ENCODE results near the gene UCN2.

Gene UCN2

DNA sequence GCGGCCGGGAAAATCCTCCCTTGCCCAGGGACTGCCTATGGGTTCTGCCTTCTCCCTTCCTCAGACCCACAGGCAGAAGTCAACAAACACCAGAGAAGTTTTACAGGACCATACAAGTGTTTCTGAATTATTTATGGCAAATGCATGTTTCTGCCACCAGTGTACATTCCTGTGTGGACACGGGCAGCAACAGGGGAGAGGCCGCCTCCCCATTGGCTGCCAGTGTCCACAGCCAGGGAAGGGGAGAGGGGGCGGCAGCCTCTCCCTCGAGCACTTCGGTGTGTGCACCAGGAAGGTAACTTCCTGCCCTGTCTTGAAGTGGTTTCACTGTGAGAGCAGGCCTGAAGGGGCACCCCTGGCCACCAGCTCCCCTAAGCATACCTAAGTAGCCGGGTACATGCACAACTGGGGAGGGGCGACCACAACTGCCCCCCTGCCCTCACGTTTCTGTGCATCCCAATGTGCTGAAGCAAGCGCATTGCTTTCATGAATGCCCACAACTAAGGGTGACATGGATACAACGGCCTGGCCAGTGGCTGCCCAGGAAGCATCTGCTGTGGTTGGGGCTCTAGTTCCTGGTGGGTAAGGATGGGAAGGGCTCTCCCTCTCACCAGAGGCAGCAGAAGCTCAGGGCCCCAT lies 44.8 kb downstream of the UCN2 start:
- TF ChIP-seq, protein P1, sequence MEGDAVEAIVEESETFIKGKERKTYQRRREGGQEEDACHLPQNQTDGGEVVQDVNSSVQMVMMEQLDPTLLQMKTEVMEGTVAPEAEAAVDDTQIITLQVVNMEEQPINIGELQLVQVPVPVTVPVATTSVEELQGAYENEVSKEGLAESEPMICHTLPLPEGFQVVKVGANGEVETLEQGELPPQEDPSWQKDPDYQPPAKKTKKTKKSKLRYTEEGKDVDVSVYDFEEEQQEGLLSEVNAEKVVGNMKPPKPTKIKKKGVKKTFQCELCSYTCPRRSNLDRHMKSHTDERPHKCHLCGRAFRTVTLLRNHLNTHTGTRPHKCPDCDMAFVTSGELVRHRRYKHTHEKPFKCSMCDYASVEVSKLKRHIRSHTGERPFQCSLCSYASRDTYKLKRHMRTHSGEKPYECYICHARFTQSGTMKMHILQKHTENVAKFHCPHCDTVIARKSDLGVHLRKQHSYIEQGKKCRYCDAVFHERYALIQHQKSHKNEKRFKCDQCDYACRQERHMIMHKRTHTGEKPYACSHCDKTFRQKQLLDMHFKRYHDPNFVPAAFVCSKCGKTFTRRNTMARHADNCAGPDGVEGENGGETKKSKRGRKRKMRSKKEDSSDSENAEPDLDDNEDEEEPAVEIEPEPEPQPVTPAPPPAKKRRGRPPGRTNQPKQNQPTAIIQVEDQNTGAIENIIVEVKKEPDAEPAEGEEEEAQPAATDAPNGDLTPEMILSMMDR (conservative IDR thresholded peaks at IDR 0.05; ENCODE audit: control insufficient read depth, insufficient read depth, low read depth, low read length), result no peak
- H3K4me3 ChIP-seq (ENCODE audit: control insufficient read depth, low read depth, low read length), result no peak overlapping the region
- no peak for DNase-seq (ENCODE audit: low read depth)

DNA sequence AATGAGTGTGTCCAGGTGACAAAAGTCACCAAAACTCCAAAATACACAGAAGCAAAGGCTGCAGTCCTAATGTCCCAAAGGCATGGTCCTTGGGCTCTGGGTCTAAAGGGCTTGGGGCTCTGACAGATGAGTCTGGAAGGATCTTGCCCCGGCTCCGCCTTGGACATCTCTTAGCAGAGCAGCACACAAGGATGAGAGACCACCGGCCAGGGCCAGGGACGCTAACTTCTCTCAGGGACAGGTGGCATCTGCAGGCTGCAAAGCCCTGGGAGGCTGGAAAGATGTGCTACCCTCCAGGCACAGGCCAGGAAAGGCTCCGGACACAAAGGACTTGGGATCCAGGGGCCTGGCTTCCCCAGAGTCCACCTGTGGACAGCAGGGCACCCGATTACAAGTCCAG lies 45.5 kb downstream of the UCN2 start:
- TF ChIP-seq, protein P1 (conservative IDR thresholded peaks at IDR 0.05; ENCODE audit: control insufficient read depth, insufficient read depth, low read depth, low read length), result no peak
- no peak for DNase-seq (ENCODE audit: low read depth)

DNA sequence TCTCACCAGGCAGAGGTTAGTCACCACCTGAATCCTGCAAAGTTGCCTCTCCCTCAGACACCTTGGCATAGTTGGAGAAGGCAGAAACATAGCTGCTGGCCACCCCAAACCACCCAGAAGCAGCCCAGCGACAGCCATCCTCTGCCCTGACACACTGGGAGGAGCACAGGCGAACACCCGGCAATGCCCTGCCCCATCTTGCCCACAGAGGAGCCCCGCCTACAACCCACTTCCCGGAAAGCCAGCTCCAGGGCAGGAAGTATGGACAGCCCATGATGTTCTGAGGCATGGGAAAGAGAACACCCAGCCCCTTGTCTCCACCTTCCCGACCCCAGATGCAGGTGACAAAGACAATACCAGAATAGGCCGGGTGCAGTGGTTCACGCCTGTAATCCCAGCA lies 47.0 kb downstream of the UCN2 start:
- TF ChIP-seq, protein P1 (conservative IDR thresholded peaks at IDR 0.05; ENCODE audit: control insufficient read depth, insufficient read depth, low read depth, low read length), result no peak
- H3K4me3 ChIP-seq (ENCODE audit: control insufficient read depth, low read depth, low read length), result no peak overlapping the region
- DNase-seq (ENCODE audit: low read depth), result no peak

More for the DNA sequence above, 45.5 kb downstream of the UCN2 start:
- no peak overlapping the region for H3K4me3 ChIP-seq (ENCODE audit: control insufficient read depth, low read depth, low read length)

DNA sequence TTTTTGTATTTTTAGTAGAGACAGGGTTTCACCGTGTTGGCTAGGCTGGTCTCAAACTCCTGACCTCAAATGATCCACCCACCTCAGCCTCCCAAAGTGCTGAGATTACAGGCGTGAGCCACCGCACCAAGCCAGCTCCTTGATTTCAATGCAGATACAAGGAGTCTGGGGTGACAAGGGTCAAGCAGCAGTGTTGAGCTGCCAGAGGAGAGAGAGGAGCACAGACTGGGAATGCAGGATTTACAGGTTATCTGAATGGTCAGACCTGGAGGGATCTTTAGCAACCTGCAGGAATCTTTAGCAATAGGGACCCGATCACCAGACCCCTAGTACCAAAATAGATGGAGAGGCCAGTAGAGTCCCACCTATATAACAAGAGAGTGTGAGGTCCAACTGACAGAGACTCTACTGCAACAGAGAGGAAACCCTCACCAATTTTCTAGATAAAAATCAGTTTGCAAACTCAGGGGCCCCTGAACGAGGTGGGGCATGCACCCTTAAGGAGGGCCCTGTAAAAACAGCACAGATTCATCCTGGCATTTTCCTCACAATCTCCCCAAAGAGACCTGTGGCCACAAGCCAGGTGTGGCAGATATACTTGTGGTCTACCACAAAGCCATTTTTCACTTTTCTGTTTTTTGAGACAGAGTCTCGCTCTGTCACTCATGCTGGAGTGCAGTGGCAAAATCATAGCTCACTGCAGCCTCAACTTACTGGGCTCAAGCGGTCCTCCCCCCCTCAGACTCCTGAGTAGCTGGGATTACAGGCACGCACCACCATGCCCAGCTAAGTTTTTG lies 49.0 kb downstream of the UCN2 start:
- TF ChIP-seq, protein P1 (conservative IDR thresholded peaks at IDR 0.05; ENCODE audit: control insufficient read depth, insufficient read depth, low read depth, low read length), result no peak
- DNase-seq (ENCODE audit: low read depth), result no peak
- no peak overlapping the region for H3K4me3 ChIP-seq (ENCODE audit: control insufficient read depth, low read depth, low read length)
